Measurements from ENCODE around the gene PRRT3.
"Not testable (repeated sequence)": the region's sequence is repeated elsewhere in the genome, so short reads cannot be mapped to it uniquely, and the experiment has no call there.

PRRT3 gene

DNA sequence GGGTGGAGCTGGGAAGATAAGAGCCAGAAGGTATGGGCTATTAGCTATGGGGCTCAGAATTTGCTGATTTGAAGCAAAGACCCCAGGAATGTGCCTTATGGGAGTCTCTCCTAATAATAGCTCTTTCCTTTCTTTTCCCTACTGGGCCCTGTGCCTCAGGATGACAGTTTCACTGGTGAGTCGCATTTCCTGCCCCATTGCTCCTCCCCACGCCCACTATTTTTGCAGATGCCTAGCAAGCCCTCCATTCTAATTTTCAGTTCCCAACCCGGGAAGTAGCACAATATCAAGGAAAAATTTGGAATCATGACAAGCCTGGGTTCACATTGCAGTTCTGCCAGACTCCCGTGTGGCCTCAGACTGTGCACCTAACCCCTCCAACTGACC, 49.0 kb downstream of the PRRT3 start:
- TF ChIP-seq, protein P1, sequence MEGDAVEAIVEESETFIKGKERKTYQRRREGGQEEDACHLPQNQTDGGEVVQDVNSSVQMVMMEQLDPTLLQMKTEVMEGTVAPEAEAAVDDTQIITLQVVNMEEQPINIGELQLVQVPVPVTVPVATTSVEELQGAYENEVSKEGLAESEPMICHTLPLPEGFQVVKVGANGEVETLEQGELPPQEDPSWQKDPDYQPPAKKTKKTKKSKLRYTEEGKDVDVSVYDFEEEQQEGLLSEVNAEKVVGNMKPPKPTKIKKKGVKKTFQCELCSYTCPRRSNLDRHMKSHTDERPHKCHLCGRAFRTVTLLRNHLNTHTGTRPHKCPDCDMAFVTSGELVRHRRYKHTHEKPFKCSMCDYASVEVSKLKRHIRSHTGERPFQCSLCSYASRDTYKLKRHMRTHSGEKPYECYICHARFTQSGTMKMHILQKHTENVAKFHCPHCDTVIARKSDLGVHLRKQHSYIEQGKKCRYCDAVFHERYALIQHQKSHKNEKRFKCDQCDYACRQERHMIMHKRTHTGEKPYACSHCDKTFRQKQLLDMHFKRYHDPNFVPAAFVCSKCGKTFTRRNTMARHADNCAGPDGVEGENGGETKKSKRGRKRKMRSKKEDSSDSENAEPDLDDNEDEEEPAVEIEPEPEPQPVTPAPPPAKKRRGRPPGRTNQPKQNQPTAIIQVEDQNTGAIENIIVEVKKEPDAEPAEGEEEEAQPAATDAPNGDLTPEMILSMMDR (IDR thresholded peaks at IDR 0.05; ENCODE audit: borderline replicate concordance, insufficient read depth, low read depth, low read length): no peak
- no peak overlapping the region for H3K4me3 ChIP-seq (ENCODE audit: low read depth, low read length)

DNA sequence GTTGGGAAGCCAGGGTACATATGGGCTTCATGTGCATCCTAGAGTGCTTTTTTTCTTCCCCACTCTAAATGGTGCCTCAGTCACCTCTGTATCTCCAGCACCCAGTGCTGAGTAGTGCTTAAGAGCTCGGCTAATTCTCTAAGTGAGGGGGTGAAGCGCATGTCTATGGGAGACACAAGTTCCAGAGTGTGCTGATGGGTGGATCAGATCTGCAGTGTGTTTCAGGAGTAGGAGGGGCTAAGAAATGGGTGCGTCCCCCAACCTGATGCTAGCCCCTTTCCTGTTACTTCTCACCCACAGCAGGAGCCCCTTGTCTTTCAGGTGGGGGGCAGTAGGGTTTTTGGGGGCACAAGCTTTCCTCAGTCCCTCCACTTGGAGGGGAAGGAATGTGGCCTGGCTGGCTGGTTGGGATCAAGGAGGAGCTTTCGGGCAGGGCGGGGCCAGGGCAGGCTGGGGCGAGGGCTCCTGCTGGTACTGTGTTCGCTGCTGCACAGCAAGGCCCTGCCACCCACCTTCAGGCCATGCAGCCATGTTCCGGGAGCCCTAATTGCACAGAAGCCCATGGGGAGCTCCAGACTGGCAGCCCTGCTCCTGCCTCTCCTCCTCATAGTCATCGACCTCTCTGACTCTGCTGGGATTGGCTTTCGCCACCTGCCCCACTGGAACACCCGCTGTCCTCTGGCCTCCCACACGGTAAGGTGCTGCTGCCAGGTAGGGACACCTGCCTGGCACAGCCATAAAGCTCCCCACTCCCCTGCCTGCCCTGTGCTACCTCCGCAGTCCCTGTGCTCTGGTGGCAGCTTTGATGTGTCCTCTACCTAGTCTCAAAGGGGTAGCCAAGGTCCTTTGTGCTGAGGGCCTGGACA, 49.6 kb downstream of the PRRT3 start, which contains the start of gene IL17RE:
Gene IL17RE, plus strand, starts transcription at position 477 of the 866 bp plus-strand sequence. Its CDS starts 85 bp downstream, at position 562.
- TF ChIP-seq, protein P1 (IDR thresholded peaks at IDR 0.05; ENCODE audit: borderline replicate concordance, insufficient read depth, low read depth, low read length): no peak

DNA sequence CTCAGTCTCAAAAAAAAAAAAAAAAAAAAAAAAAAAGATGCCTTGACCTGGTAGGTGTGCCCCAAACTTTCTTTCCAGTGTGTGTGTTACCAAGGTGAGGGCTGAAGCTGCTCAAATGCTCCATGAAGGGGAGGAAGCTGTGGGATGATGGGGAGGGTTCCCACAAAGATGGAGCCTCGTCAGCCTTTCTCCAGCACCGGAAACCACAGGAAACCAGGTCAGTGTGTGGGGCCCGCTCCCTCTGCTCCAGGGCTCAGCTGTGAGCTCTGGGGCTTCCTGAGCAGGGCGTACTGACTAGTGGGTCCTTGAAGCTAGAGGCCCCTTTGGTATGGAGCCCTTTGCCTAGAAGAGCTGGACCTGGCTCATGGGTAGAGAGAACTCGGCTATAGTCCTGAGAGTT, 50.2 kb downstream of the PRRT3 start:
- TF ChIP-seq, protein P1 (IDR thresholded peaks at IDR 0.05; ENCODE audit: borderline replicate concordance, insufficient read depth, low read depth, low read length): no peak
- no peak overlapping the region for H3K4me3 ChIP-seq (ENCODE audit: low read depth, low read length)

More for the DNA sequence above, 49.6 kb downstream of the PRRT3 start, which contains the start of gene IL17RE:
- H3K4me3 ChIP-seq (ENCODE audit: low read depth, low read length): no peak within 1 kb of the TSS

DNA sequence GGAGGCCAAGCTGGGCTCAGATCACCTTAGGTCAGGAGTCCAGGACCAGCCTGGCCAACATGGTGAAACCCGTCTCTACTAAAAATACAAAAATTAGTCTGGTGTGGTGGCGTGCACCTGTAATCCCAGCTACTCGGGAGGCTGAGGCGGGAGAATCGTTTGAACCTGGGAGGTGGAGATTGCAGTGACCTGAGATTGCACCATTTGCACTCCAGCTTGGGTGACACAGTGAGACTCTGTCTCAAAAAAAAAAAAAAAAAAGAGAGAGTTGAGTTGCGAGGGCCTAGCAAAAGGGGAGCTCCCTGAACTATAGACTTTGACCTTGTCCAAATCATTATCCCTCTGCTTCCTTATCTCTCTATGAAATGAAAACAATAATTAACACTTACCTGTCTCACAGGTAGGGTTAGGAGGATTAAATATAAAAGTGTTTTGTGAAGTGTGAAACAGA, 51.2 kb downstream of the PRRT3 start:
- H3K4me3 ChIP-seq (ENCODE audit: low read depth, low read length): not testable (repeated sequence)

- TF ChIP-seq, protein P1 (IDR thresholded peaks at IDR 0.05; ENCODE audit: borderline replicate concordance, insufficient read depth, low read depth, low read length): no peak
- H3K4me3 ChIP-seq (ENCODE audit: low read depth, low read length): no peak overlapping the region
These were observed 52.9 kb downstream of the PRRT3 start for GRCh38 chr3:9899289-9899791.

DNA sequence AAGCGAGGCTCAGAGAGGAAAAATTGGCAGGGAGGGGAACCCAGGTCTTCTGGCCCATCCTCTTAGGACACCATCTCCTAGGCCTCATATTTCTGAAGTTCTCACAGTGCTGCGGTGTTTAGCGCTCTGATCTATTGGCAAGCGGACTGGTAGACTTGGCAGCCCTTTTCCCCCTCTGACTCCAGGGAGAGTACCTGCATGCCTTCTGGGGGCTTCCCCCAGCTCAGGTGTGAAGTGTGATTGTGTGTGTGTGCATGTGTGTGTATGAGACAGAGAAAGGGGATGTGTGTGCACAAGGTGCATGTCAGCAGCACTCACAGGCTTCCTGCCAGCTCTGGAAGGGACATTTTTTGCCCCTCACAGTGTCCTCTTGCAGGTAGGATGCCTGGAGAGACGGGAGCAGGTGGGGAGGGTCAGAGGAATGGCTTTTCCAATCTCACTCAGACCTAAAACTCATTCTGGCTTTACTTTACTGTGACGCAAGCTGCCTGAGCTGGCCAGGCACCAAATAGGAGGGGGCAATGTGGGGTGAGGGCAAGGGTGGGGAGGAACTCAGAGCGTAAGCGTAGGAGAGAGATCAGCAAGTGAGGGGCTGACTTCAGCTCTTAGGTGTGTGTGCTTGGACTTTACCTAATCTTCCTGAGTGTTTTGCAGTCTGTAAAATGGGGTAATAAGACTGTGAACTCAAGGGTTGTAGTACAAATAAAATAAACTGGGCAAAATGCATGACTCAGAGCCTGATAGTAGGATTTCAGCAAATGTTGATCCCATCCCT, 53.6 kb downstream of the PRRT3 start:
- H3K4me3 ChIP-seq (ENCODE audit: low read depth, low read length): no peak overlapping the region
- TF ChIP-seq, protein P1 (IDR thresholded peaks at IDR 0.05; ENCODE audit: borderline replicate concordance, insufficient read depth, low read depth, low read length): no peak

Data from GM12875 (cell line).